Peyer's patch (tissue), 4 donors: ENCODE data around the gene PRICKLE1. TPM values are rescaled to one million over a fixed set of nuclear protein-coding genes. Genes with fewer than 3 reads are reported as not detected.

Experiments used
- DNase-seq, 3 donors: peaks; one replicate each; pipeline ENCODE4 v3.0.0-alpha.2; 2017 to 2019
- H3K27ac ChIP-seq, 4 donors: fragments of 200-600 bp; sonication (generic); one replicate each; pipeline ENCODE4 v1.5.1; 2016 to 2019
- H3K27me3 ChIP-seq, 2 donors: fragments of 200-600 bp; sonication (generic); one replicate each; pipeline ENCODE4 v1.5.1; 2019
- H3K36me3 ChIP-seq, 3 donors: fragments of 200-600 bp; sonication (generic); one replicate each; pipeline ENCODE4 v1.5.1; 2016 to 2019
- H3K4me1 ChIP-seq, 4 donors: fragments of 200-600 bp; sonication (generic); one replicate each; pipeline ENCODE4 v1.5.1; 2016 to 2019
- H3K4me3 ChIP-seq, 4 donors: fragments of 200-600 bp; sonication (generic); 1 replicate in 3 of 4; 2 replicates in 1 of 4; pipeline ENCODE4 v1.5.1; 2016 to 2019; ENCODE audit warnings: mild to moderate bottlenecking in 1 of 4
- H3K9me3 ChIP-seq, 4 donors: fragments of 200-600 bp; sonication (generic); one replicate each; pipeline ENCODE4 v1.5.1; 2016 to 2019; ENCODE audit warnings: mild to moderate bottlenecking in 1 of 4
- POLR2A ChIP-seq, 2 donors: fragments of 450-650 bp; IDR thresholded peaks; one replicate each; pipeline ENCODE4 v1.5.1; 2017; ENCODE audit warnings: antibody characterized with exemption in 2 of 2, mild to moderate bottlenecking in 2 of 2, moderate library complexity in 2 of 2
- total RNA-seq, 4 donors: library from RNA; depleted of rRNA; stranded (reverse); fragments of >200 nt; gene quantifications; one replicate each; pipeline ENCODE4 v1.1.0, GENCODE V29; 2016
- TF ChIP-seq, protein P1 (sequence below), 6 experiments: fragments of 450-650 bp in 4 of 6; fragments of 200-600 bp in 2 of 6; sonication (generic) in 1 of 6; IDR thresholded peaks; one replicate each; pipeline ENCODE4 v1.5.1; 2017 to 2019; ENCODE audit warnings: antibody characterized with exemption in 6 of 6, mild to moderate bottlenecking in 3 of 6, moderate library complexity in 1 of 6

The PRICKLE1 gene
- total RNA-seq, 4 donors from 2014 or later, result 0.53 to 12.6 (median 6.3) TPM

DNA sequence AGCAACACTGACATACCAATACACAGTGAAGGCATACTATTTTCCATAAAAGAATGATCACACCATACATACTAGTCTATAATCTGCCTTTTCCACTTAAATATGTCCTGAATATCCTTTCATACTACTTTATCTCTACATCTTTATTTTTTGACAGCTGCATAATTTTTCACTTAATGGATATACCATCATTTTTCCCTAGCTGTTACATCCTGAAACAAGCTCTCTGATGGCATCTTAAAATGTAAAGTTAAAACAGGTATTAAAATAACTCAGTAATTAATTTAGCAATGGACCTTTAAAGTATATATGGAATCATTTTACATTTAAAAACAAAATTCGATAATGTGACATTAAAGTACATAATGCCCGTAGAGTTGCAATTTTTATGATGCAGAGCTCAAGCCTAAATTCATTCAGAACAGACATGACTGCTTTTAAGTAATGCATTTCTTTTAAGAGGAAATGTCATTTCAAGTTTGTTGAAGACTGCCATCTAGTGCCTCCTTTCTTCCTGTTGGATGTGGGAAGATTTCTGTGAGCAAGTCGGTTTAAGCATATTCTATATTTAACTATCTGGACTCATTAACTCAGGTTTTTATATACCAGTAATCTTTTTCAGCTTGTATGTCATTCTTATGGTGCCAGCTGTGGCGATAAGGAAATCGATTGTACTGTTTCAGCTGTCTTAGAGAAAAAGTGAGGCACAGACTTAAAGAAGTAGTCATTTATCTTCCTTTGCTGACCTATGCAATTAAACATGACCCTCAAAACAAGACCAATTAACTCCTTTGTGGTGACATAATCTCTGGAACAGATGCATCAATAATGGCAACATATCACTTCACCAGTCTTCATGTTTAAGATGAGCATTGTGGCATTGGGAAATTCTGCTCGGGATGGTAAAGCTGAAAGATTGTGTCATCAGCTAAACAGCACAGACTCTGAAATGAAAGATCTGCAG is 20.3 kb downstream of the PRICKLE1 start:
- no peak for DNase-seq
- no peaks in the 10 kb centered on the region for H3K27me3 ChIP-seq
- no peaks in the 10 kb centered on the region for H3K4me1 ChIP-seq
- H3K4me3 ChIP-seq, result no peak overlapping the region
- TF ChIP-seq, protein P1, sequence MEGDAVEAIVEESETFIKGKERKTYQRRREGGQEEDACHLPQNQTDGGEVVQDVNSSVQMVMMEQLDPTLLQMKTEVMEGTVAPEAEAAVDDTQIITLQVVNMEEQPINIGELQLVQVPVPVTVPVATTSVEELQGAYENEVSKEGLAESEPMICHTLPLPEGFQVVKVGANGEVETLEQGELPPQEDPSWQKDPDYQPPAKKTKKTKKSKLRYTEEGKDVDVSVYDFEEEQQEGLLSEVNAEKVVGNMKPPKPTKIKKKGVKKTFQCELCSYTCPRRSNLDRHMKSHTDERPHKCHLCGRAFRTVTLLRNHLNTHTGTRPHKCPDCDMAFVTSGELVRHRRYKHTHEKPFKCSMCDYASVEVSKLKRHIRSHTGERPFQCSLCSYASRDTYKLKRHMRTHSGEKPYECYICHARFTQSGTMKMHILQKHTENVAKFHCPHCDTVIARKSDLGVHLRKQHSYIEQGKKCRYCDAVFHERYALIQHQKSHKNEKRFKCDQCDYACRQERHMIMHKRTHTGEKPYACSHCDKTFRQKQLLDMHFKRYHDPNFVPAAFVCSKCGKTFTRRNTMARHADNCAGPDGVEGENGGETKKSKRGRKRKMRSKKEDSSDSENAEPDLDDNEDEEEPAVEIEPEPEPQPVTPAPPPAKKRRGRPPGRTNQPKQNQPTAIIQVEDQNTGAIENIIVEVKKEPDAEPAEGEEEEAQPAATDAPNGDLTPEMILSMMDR (IDR thresholded peaks at IDR 0.05), result peak in 4 of 6 experiments; percentile 45 to 51 (median 48)
- no peak for TF ChIP-seq POLR2A (IDR thresholded peaks at IDR 0.05)
- H3K9me3 ChIP-seq, result no peaks in the 10 kb centered on the region
- no peak overlapping the region for H3K27ac ChIP-seq
- H3K36me3 ChIP-seq, result no peaks in the 10 kb centered on the region

GRCh38 chr12:42565633-42566032 is 23.9 kb downstream of the PRICKLE1 start:
- Histone ChIP-seq H3K9me3 (no peaks in the 10 kb centered on the region), H3K4me1 (no peaks in the 10 kb centered on the region)
- DNase-seq, result no peak

GRCh38 chr12:42564996-42565395 is 24.6 kb downstream of the PRICKLE1 start:
- TF ChIP-seq, protein P1 (IDR thresholded peaks at IDR 0.05), result no peak
- TF ChIP-seq POLR2A (IDR thresholded peaks at IDR 0.05), result no peak

More at GRCh38 chr12:42565633-42566032, 23.9 kb downstream of the PRICKLE1 start:
- TF ChIP-seq, protein P1 (IDR thresholded peaks at IDR 0.05), result no peak
- TF ChIP-seq POLR2A (IDR thresholded peaks at IDR 0.05), result no peak
- no peaks in the 10 kb centered on the region for H3K27me3 ChIP-seq
- no peaks in the 10 kb centered on the region for H3K36me3 ChIP-seq
- H3K27ac ChIP-seq, result no peak overlapping the region
- H3K4me3 ChIP-seq, result no peak overlapping the region

DNA sequence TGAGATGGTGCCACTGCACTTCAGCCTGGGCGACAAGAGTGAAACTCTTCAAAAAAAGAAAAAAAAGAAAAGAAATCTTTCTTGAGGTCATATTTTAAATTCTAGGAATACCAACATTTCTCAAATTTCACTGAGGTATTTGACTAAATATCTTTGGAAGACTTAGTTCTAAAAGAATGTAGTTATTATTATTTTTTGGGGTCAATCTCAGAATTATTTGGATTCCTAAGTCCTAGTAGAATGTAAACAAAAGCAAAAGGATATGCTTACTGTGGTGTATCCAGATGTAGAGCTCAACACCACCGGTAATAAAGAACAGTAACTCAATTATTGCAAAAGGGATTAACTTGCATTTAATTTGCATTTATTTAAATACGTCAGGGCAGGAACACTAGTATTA is 25.0 kb downstream of the PRICKLE1 start:
- no peak overlapping the region for H3K4me3 ChIP-seq
- H3K36me3 ChIP-seq, result no peaks in the 10 kb centered on the region
- H3K9me3 ChIP-seq, result no peaks in the 10 kb centered on the region
- no peaks in the 10 kb centered on the region for H3K4me1 ChIP-seq
- TF ChIP-seq, protein P1 (IDR thresholded peaks at IDR 0.05), result no peak
- no peak for TF ChIP-seq POLR2A (IDR thresholded peaks at IDR 0.05)
- DNase-seq, result no peak
- H3K27ac ChIP-seq, result no peak overlapping the region
- H3K27me3 ChIP-seq, result no peaks in the 10 kb centered on the region

More at GRCh38 chr12:42564996-42565395, 24.6 kb downstream of the PRICKLE1 start:
- H3K36me3 ChIP-seq, result no peaks in the 10 kb centered on the region
- H3K27me3 ChIP-seq, result no peaks in the 10 kb centered on the region
- no peak overlapping the region for H3K4me3 ChIP-seq
- no peaks in the 10 kb centered on the region for H3K4me1 ChIP-seq
- H3K9me3 ChIP-seq, result no peaks in the 10 kb centered on the region
- DNase-seq, result no peak
- no peak overlapping the region for H3K27ac ChIP-seq

DNA sequence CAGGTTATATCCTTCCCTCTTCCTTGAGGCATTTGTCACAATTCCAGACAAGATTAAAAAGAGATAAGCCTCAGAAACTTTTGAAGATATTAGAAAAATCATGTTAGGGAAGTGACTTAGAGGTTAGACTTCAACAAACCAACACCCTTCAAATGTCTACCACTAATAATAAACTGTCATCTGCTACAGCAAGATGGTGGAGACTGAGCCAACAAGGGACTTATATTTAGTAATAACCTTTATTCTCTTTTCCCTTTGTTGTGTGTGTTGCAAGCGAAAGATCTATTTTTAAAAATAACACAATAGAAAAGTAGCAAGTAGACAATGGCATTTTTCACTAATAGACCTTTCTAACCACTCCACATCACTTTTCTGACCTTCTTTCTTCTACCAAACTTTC is 28.6 kb downstream of the PRICKLE1 start:
- Histone ChIP-seq H3K4me3 (no peak overlapping the region), H3K9me3 (no peaks in the 10 kb centered on the region), H3K36me3 (no peaks in the 10 kb centered on the region), H3K4me1 (no peaks in the 10 kb centered on the region), H3K27me3 (no peaks in the 10 kb centered on the region), H3K27ac (no peak overlapping the region)
- no peak for TF ChIP-seq POLR2A (IDR thresholded peaks at IDR 0.05)
- TF ChIP-seq, protein P1 (IDR thresholded peaks at IDR 0.05), result no peak
- no peak for DNase-seq
